ENCODE measurements around the gene FANCM.
A peak's percentile ranks its signal among the peaks of the same experiment; 100 is the strongest.

Gene FANCM, protein sequence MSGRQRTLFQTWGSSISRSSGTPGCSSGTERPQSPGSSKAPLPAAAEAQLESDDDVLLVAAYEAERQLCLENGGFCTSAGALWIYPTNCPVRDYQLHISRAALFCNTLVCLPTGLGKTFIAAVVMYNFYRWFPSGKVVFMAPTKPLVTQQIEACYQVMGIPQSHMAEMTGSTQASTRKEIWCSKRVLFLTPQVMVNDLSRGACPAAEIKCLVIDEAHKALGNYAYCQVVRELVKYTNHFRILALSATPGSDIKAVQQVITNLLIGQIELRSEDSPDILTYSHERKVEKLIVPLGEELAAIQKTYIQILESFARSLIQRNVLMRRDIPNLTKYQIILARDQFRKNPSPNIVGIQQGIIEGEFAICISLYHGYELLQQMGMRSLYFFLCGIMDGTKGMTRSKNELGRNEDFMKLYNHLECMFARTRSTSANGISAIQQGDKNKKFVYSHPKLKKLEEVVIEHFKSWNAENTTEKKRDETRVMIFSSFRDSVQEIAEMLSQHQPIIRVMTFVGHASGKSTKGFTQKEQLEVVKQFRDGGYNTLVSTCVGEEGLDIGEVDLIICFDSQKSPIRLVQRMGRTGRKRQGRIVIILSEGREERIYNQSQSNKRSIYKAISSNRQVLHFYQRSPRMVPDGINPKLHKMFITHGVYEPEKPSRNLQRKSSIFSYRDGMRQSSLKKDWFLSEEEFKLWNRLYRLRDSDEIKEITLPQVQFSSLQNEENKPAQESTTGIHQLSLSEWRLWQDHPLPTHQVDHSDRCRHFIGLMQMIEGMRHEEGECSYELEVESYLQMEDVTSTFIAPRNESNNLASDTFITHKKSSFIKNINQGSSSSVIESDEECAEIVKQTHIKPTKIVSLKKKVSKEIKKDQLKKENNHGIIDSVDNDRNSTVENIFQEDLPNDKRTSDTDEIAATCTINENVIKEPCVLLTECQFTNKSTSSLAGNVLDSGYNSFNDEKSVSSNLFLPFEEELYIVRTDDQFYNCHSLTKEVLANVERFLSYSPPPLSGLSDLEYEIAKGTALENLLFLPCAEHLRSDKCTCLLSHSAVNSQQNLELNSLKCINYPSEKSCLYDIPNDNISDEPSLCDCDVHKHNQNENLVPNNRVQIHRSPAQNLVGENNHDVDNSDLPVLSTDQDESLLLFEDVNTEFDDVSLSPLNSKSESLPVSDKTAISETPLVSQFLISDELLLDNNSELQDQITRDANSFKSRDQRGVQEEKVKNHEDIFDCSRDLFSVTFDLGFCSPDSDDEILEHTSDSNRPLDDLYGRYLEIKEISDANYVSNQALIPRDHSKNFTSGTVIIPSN (N-terminal part only)

DNA sequence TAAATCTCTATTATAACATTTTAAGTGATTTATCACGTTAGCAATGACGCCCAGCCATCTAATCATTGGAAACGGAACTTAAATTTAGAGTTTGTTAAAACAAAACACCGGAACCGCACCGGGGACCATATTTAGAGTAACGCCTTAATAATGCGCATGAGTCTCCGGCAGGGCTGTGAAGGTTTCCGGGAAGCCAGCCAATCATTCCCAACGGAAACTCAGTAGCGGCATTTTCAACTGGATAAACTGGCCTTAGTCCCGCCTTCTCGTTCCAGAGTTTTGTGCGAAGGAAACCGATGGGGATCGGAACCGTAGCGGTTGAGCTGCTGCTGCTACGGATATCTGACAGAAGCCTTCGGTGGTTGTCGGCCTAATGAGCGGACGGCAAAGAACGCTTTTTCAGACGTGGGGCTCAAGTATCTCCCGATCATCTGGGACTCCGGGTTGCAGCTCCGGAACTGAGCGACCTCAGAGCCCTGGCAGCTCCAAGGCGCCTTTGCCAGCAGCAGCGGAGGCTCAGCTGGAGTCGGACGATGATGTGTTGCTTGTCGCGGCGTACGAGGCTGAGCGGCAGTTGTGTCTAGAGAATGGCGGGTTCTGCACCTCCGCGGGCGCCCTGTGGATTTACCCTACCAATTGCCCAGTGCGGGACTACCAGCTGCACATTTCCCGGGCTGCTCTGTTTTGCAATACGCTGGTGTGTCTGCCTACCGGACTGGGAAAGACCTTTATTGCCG is at the start of gene FANCM:
Gene FANCM, plus strand, starts transcription at position 272 of the 737 bp plus-strand sequence. Its CDS starts 102 bp downstream, at position 374.
- Mint-ChIP-seq H3K4me3 (peak within 1 kb of the TSS; percentile 99), H3K27me3 (ENCODE audit: low read depth, poor library complexity) (peaks cover 3% of the 10 kb centered on the region), H3K36me3 (ENCODE audit: low read depth) (peaks cover 6% of the 10 kb centered on the region), H3K9me3 (no peaks in the 10 kb centered on the region), H3K27ac (peak within 1 kb of the TSS; percentile 100), H3K4me1 (peaks cover 46% of the 10 kb centered on the region)
- TF ChIP-seq, protein P1, sequence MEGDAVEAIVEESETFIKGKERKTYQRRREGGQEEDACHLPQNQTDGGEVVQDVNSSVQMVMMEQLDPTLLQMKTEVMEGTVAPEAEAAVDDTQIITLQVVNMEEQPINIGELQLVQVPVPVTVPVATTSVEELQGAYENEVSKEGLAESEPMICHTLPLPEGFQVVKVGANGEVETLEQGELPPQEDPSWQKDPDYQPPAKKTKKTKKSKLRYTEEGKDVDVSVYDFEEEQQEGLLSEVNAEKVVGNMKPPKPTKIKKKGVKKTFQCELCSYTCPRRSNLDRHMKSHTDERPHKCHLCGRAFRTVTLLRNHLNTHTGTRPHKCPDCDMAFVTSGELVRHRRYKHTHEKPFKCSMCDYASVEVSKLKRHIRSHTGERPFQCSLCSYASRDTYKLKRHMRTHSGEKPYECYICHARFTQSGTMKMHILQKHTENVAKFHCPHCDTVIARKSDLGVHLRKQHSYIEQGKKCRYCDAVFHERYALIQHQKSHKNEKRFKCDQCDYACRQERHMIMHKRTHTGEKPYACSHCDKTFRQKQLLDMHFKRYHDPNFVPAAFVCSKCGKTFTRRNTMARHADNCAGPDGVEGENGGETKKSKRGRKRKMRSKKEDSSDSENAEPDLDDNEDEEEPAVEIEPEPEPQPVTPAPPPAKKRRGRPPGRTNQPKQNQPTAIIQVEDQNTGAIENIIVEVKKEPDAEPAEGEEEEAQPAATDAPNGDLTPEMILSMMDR (IDR thresholded peaks at IDR 0.05): no peak
- peak; percentile 82 for DNase-seq

DNA sequence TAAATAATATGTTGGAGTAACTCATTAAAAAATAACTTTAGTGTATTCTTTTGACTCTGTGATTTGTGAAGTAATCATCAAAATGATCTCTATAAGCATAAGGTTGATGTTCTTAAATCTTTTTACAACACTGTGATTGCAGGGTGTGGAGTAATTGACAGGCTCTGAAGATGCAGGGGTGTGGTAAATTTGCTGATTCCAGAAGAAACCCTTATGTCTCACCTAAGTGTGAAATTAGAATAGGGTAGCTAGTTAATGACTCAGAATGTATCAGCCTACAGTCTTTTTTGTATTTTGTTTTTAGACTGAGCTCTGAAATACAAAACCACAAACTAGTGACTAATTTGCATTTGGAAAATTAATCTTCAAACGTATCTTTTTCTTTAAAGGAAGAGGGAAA is 45.9 kb upstream of the FANCM start:
- TF ChIP-seq, protein P1 (IDR thresholded peaks at IDR 0.05): no peak

DNA sequence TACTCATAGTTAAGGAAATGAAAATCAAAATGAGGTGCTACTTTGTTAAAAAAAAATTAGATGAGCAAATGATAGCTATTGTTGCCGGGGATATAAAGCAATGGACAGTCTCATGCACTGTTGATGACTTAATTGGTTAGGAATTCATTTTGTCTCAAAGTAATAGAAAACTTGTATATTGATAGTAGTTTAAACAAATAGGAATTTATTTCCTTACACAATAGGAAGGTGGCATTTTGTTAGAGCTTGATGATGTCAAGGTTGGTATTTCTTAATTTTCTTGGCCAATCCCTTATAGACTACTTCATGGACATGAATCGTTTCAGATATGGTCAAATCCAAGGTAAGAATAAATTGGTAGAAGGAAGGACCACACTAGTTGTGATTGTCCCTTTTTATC is 44.0 kb upstream of the FANCM start:
- H3K27me3 Mint-ChIP-seq (ENCODE audit: low read depth, poor library complexity): no peaks in the 10 kb centered on the region
- TF ChIP-seq, protein P1 (IDR thresholded peaks at IDR 0.05): no peak
- peaks cover 21% of the 10 kb centered on the region for H3K4me1 Mint-ChIP-seq
- no peaks in the 10 kb centered on the region for H3K9me3 Mint-ChIP-seq
- H3K4me3 Mint-ChIP-seq: no peak overlapping the region
- no peak for DNase-seq
- peaks cover 55% of the 10 kb centered on the region for H3K36me3 Mint-ChIP-seq (ENCODE audit: low read depth)
- H3K27ac Mint-ChIP-seq: no peak overlapping the region

More for the DNA sequence above, 45.9 kb upstream of the FANCM start:
- H3K27me3 Mint-ChIP-seq (ENCODE audit: low read depth, poor library complexity): peaks cover 4% of the 10 kb centered on the region
- no peak for DNase-seq
- no peaks in the 10 kb centered on the region for H3K9me3 Mint-ChIP-seq
- H3K36me3 Mint-ChIP-seq (ENCODE audit: low read depth): peaks cover 45% of the 10 kb centered on the region
- H3K27ac Mint-ChIP-seq: no peak overlapping the region
- peaks cover 40% of the 10 kb centered on the region for H3K4me1 Mint-ChIP-seq
- H3K4me3 Mint-ChIP-seq: no peak overlapping the region

DNA sequence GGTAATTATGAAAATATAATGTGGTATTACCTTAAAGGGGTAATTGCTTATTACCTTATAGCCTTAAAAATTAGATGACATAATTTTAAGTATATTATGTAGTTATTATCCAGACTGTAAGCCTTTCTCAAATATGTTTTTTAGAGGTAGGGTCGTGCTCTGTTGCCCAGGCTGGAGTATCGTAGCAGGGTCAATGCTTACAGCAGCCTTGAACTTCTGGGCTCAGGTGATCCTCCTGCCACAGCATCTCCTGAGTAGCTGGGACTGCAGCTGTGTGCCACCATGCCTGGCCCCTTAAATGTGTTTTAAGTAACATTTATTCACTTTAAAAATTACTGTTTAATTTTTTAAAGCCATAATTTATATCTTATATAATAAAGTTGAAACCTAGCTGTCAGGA is 41.5 kb upstream of the FANCM start:
- no peak for DNase-seq
- Mint-ChIP-seq H3K4me1 (peaks cover 5% of the 10 kb centered on the region), H3K4me3 (no peak overlapping the region), H3K9me3 (no peaks in the 10 kb centered on the region), H3K36me3 (ENCODE audit: low read depth) (peaks cover 73% of the 10 kb centered on the region), H3K27ac (no peak overlapping the region), H3K27me3 (ENCODE audit: low read depth, poor library complexity) (no peaks in the 10 kb centered on the region)
- TF ChIP-seq, protein P1 (IDR thresholded peaks at IDR 0.05): no peak

DNA sequence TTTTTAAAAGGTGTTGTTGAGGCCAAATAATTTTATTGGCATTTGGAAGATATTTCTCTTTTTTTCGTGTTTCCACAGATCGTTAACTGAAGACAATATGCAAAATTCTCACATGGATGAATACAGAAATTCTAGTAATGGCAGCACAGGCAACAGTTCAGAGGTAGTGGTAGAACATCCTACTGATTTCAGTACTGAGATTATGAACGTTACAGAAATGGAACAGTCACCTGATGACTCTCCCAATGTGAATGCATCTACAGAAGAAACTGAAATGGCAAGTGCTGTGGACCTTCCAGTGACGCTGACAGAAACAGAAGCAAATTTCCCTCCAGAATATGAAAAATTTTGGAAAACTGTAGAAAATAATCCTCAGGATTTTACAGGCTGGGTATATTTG is 40.6 kb upstream of the FANCM start:
- Mint-ChIP-seq H3K4me3 (no peak overlapping the region), H3K27me3 (ENCODE audit: low read depth, poor library complexity) (no peaks in the 10 kb centered on the region), H3K36me3 (ENCODE audit: low read depth) (peaks cover 78% of the 10 kb centered on the region), H3K4me1 (peaks cover 4% of the 10 kb centered on the region), H3K27ac (no peak overlapping the region), H3K9me3 (no peaks in the 10 kb centered on the region)
- no peak for DNase-seq
- TF ChIP-seq, protein P1 (IDR thresholded peaks at IDR 0.05): no peak
